Measurements from ENCODE around the gene ROR1. TPM values are rescaled to one million over a fixed set of nuclear protein-coding genes. Genes with fewer than 3 reads are reported as not detected.

ROR1 gene
- total RNA-seq, 1 experiment from 2014 or later, result 56.3 TPM

DNA sequence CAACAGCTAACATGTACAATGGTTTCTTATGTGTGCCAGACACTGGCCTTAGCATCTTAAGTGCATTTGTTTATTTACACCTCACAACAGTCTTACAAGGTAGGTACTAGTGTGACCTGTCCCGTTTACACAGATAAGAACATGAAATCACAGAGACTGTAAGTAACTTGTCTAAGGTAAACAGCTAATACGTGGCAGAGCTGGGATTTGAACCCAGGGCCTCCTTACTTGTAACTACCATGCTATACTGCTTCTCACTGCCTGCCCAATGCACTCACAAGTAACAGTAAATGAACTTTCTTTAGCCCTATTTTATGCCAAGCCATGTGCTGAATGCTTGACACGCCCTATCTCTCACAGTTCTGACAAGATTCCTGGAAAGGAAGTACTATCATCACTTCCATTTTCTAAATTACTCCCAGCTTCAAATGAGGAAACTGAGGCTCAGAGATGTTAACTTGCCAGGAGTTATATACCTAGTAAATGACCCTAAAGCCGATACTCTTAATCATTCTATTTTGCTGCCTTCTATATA lies 25.7 kb upstream of the ROR1 start:
- no peak overlapping the region for H3K4me3 Mint-ChIP-seq
- ChIA-PET POLR2A (no interaction called here), CTCF (interaction anchor here (1.2 to 2.6 kb wide), 3 partner anchors 26 to 170 kb away, joined by 3 to 7 read pairs (median 5); partner anchors contain the start of gene ROR1)
- ATAC-seq (no peak), DNase-seq (ENCODE audit: low spot score) (no peak)
- no peak overlapping the region for H3K27ac Mint-ChIP-seq
- H3K36me3 Mint-ChIP-seq, result no peaks in the 10 kb centered on the region
- no peaks in the 10 kb centered on the region for H3K27me3 Mint-ChIP-seq (ENCODE audit: low read depth)
- TF ChIP-seq NFYB (CRISPR knock-in tag; conservative IDR thresholded peaks at IDR 0.05; ENCODE audit: low read depth) (no peak), ZNF317 (CRISPR knock-in tag; IDR thresholded peaks at IDR 0.05; ENCODE audit: borderline replicate concordance, low read depth) (no peak), ELF4 (CRISPR knock-in tag; IDR thresholded peaks at IDR 0.05; ENCODE audit: low read depth) (no peak)
- TF ChIP-seq, protein P1, sequence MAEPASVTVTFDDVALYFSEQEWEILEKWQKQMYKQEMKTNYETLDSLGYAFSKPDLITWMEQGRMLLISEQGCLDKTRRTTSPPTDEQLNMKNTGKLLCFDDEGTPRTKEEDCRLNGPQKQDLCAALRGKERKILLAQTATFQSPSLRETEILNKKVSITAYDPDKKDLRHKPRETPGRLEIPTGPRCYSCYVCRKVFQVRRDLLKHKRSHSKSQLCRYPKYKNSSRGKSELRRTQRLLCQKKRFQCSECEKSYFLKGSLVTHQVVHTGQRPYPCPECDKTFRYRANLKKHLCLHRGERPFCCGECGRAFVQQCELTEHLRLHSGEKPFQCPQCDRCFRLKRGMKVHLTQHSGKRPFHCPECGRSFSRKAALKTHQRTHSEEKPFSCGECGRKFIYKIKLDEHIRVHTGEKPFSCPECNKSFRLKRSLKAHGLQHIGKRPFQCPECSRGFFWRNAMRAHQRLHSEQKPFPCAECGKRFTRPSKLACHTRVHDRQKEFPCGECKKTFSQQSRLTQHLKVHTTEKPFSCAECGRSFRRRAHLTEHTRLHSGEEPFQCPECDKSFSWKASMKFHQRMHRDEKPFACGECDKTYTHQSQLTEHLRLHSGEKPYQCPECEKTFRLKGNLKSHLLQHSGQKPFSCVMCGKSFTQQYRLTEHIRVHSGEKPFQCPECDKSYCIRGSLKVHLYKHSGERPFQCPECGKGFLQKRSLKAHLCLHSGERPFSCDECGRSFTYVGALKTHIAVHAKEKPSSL (CRISPR knock-in tag; conservative IDR thresholded peaks at IDR 0.05), result no peak
- TF ChIP-seq, protein P2, sequence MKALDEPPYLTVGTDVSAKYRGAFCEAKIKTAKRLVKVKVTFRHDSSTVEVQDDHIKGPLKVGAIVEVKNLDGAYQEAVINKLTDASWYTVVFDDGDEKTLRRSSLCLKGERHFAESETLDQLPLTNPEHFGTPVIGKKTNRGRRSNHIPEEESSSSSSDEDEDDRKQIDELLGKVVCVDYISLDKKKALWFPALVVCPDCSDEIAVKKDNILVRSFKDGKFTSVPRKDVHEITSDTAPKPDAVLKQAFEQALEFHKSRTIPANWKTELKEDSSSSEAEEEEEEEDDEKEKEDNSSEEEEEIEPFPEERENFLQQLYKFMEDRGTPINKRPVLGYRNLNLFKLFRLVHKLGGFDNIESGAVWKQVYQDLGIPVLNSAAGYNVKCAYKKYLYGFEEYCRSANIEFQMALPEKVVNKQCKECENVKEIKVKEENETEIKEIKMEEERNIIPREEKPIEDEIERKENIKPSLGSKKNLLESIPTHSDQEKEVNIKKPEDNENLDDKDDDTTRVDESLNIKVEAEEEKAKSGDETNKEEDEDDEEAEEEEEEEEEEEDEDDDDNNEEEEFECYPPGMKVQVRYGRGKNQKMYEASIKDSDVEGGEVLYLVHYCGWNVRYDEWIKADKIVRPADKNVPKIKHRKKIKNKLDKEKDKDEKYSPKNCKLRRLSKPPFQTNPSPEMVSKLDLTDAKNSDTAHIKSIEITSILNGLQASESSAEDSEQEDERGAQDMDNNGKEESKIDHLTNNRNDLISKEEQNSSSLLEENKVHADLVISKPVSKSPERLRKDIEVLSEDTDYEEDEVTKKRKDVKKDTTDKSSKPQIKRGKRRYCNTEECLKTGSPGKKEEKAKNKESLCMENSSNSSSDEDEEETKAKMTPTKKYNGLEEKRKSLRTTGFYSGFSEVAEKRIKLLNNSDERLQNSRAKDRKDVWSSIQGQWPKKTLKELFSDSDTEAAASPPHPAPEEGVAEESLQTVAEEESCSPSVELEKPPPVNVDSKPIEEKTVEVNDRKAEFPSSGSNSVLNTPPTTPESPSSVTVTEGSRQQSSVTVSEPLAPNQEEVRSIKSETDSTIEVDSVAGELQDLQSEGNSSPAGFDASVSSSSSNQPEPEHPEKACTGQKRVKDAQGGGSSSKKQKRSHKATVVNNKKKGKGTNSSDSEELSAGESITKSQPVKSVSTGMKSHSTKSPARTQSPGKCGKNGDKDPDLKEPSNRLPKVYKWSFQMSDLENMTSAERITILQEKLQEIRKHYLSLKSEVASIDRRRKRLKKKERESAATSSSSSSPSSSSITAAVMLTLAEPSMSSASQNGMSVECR (CRISPR knock-in tag; IDR thresholded peaks at IDR 0.05; ENCODE audit: borderline replicate concordance), result no peak
- H3K9me3 Mint-ChIP-seq, result peaks cover 5% of the 10 kb centered on the region; the same call in 1 of the 2 replicates
- H3K4me1 Mint-ChIP-seq, result peaks cover 21% of the 10 kb centered on the region

DNA sequence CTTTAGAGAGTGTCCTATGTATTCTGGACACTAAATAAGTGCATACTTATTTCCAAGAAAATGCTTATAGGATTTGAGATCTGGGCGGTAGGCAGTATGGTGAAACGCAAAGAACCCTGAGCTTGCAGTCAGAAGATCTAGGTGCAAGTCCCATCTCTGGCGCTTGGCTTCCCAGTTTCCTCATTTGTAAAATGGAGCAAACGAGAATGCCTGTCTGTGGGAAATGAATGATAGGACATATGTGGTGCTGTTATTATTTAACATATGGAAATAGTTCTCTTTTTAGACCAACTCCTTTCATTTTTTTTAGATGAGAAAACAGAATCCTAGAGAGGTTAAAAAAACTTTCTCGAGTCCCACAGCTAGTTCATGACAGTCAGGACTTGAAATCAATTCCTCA lies 25.2 kb upstream of the ROR1 start:
- CTCF ChIA-PET, result interaction anchor here (1.7 to 2.6 kb wide), 2 partner anchors 25 to 169 kb away, joined by 5 to 7 read pairs; partner anchors contain the start of gene ROR1
- no peaks in the 10 kb centered on the region for H3K27me3 Mint-ChIP-seq (ENCODE audit: low read depth)
- H3K4me3 Mint-ChIP-seq, result no peak overlapping the region
- no peaks in the 10 kb centered on the region for H3K36me3 Mint-ChIP-seq
- no peak overlapping the region for H3K27ac Mint-ChIP-seq
- TF ChIP-seq GABPB1 (CRISPR knock-in tag; IDR thresholded peaks at IDR 0.05) (no peak), EMX1 (CRISPR knock-in tag; IDR thresholded peaks at IDR 0.05) (no peak), SMAD3 (CRISPR knock-in tag; IDR thresholded peaks at IDR 0.05; ENCODE audit: borderline replicate concordance) (no peak), ZBTB21 (CRISPR knock-in tag; IDR thresholded peaks at IDR 0.05; ENCODE audit: borderline replicate concordance) (no peak), CREM (CRISPR knock-in tag; IDR thresholded peaks at IDR 0.05) (no peak), TCF7 (CRISPR knock-in tag; IDR thresholded peaks at IDR 0.05; ENCODE audit: low read depth) (no peak)
- TF ChIP-seq, protein P3, sequence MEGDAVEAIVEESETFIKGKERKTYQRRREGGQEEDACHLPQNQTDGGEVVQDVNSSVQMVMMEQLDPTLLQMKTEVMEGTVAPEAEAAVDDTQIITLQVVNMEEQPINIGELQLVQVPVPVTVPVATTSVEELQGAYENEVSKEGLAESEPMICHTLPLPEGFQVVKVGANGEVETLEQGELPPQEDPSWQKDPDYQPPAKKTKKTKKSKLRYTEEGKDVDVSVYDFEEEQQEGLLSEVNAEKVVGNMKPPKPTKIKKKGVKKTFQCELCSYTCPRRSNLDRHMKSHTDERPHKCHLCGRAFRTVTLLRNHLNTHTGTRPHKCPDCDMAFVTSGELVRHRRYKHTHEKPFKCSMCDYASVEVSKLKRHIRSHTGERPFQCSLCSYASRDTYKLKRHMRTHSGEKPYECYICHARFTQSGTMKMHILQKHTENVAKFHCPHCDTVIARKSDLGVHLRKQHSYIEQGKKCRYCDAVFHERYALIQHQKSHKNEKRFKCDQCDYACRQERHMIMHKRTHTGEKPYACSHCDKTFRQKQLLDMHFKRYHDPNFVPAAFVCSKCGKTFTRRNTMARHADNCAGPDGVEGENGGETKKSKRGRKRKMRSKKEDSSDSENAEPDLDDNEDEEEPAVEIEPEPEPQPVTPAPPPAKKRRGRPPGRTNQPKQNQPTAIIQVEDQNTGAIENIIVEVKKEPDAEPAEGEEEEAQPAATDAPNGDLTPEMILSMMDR (IDR thresholded peaks at IDR 0.05), result no peak
- TF ChIP-seq, protein P1 (CRISPR knock-in tag; conservative IDR thresholded peaks at IDR 0.05), result no peak
- TF ChIP-seq, protein P4, sequence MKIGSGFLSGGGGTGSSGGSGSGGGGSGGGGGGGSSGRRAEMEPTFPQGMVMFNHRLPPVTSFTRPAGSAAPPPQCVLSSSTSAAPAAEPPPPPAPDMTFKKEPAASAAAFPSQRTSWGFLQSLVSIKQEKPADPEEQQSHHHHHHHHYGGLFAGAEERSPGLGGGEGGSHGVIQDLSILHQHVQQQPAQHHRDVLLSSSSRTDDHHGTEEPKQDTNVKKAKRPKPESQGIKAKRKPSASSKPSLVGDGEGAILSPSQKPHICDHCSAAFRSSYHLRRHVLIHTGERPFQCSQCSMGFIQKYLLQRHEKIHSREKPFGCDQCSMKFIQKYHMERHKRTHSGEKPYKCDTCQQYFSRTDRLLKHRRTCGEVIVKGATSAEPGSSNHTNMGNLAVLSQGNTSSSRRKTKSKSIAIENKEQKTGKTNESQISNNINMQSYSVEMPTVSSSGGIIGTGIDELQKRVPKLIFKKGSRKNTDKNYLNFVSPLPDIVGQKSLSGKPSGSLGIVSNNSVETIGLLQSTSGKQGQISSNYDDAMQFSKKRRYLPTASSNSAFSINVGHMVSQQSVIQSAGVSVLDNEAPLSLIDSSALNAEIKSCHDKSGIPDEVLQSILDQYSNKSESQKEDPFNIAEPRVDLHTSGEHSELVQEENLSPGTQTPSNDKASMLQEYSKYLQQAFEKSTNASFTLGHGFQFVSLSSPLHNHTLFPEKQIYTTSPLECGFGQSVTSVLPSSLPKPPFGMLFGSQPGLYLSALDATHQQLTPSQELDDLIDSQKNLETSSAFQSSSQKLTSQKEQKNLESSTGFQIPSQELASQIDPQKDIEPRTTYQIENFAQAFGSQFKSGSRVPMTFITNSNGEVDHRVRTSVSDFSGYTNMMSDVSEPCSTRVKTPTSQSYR (CRISPR knock-in tag; IDR thresholded peaks at IDR 0.05), result no peak
- TF ChIP-seq, protein P5, sequence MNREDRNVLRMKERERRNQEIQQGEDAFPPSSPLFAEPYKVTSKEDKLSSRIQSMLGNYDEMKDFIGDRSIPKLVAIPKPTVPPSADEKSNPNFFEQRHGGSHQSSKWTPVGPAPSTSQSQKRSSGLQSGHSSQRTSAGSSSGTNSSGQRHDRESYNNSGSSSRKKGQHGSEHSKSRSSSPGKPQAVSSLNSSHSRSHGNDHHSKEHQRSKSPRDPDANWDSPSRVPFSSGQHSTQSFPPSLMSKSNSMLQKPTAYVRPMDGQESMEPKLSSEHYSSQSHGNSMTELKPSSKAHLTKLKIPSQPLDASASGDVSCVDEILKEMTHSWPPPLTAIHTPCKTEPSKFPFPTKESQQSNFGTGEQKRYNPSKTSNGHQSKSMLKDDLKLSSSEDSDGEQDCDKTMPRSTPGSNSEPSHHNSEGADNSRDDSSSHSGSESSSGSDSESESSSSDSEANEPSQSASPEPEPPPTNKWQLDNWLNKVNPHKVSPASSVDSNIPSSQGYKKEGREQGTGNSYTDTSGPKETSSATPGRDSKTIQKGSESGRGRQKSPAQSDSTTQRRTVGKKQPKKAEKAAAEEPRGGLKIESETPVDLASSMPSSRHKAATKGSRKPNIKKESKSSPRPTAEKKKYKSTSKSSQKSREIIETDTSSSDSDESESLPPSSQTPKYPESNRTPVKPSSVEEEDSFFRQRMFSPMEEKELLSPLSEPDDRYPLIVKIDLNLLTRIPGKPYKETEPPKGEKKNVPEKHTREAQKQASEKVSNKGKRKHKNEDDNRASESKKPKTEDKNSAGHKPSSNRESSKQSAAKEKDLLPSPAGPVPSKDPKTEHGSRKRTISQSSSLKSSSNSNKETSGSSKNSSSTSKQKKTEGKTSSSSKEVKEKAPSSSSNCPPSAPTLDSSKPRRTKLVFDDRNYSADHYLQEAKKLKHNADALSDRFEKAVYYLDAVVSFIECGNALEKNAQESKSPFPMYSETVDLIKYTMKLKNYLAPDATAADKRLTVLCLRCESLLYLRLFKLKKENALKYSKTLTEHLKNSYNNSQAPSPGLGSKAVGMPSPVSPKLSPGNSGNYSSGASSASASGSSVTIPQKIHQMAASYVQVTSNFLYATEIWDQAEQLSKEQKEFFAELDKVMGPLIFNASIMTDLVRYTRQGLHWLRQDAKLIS (CRISPR knock-in tag; IDR thresholded peaks at IDR 0.05; ENCODE audit: borderline replicate concordance), result no peak
- TF ChIP-seq, protein P6, sequence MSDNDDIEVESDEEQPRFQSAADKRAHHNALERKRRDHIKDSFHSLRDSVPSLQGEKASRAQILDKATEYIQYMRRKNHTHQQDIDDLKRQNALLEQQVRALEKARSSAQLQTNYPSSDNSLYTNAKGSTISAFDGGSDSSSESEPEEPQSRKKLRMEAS (CRISPR knock-in tag; IDR thresholded peaks at IDR 0.05), result no peak
- peaks cover 5% of the 10 kb centered on the region; the same call in 1 of the 2 replicates for H3K9me3 Mint-ChIP-seq
- POLR2A ChIA-PET, result interaction anchor here (0.5 kb wide), 1 partner anchor 9 kb away, joined by 3 read pairs; no protein-coding TSS in a partner anchor
- ATAC-seq (no peak), DNase-seq (ENCODE audit: low spot score) (no peak)
- peaks cover 21% of the 10 kb centered on the region for H3K4me1 Mint-ChIP-seq
